Raji (cell line): Measurements from ENCODE around the gene CDKN3.

Source experiments
- POLR2A ChIP-seq: IDR thresholded peaks from 2 replicates; pipeline ENCODE4 v1.6.1; 2011; ENCODE audit warnings: low read depth, low read length, control low read depth; ENCODE audit not compliant: insufficient read depth

CDKN3 gene

GRCh38 chr14:54396493-54397335, at the start of gene CDKN3:
Gene CDKN3 (plus strand): TSS chr14:54397007. CDS start chr14:54397069, 62 bp downstream.
- peak; percentile 93 for TF ChIP-seq POLR2A

GRCh38 chr14:54347044-54347443, 49.8 kb upstream of the CDKN3 start:
- no peak for TF ChIP-seq POLR2A

GRCh38 chr14:54348001-54348611, 48.7 kb upstream of the CDKN3 start:
- TF ChIP-seq POLR2A, result no peak

GRCh38 chr14:54348923-54349620, 47.7 kb upstream of the CDKN3 start:
- TF ChIP-seq POLR2A, result no peak

GRCh38 chr14:54349713-54350112, 47.1 kb upstream of the CDKN3 start:
- TF ChIP-seq POLR2A, result no peak

- no peak for TF ChIP-seq POLR2A
Measured at GRCh38 chr14:54350203-54350602, 46.6 kb upstream of the CDKN3 start.

- TF ChIP-seq POLR2A, result no peak
Measured at GRCh38 chr14:54353266-54353665, 43.5 kb upstream of the CDKN3 start.

- TF ChIP-seq POLR2A, result no peak
Measured at GRCh38 chr14:54353694-54354093, 43.1 kb upstream of the CDKN3 start.

GRCh38 chr14:54354096-54354495, 42.7 kb upstream of the CDKN3 start:
- TF ChIP-seq POLR2A, result no peak

GRCh38 chr14:54354968-54355641, 41.7 kb upstream of the CDKN3 start:
- TF ChIP-seq POLR2A, result no peak

GRCh38 chr14:54355698-54356097, 41.1 kb upstream of the CDKN3 start:
- TF ChIP-seq POLR2A, result no peak

GRCh38 chr14:54356172-54356571, 40.6 kb upstream of the CDKN3 start:
- TF ChIP-seq POLR2A, result no peak

- no peak for TF ChIP-seq POLR2A
Measured at GRCh38 chr14:54360667-54361066, 36.1 kb upstream of the CDKN3 start.

GRCh38 chr14:54362089-54362504, 34.7 kb upstream of the CDKN3 start:
- TF ChIP-seq POLR2A, result no peak

- no peak for TF ChIP-seq POLR2A
Measured at GRCh38 chr14:54362759-54363437, 33.9 kb upstream of the CDKN3 start.
